ENCODE results near the gene KRT83.
A peak's percentile ranks its signal among the peaks of the same experiment; 100 is the strongest.
"Not testable (repeated sequence)": the region's sequence is repeated elsewhere in the genome, so short reads cannot be mapped to it uniquely, and the experiment has no call there.

KRT83 gene

DNA sequence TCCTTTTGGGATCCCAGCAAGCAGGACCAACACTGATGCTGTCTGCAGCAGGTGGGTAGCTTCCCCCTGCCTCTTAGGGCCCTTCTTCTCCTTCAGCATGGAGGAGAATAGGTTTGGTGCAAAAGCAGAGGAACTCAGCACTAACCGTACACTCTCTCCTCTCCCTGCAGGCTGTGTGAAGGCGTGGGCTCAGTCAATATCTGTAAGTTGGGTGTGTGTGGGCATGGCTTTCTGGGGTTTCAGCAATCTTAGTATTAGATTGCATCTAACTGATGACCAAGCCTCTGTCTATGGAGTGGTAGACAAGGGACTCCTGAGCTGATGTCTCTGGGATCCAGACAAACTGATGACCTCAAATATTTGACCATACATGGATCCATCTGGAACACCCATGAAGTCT lies 31.8 kb upstream of the KRT83 start:
- no peak for DNase-seq

DNA sequence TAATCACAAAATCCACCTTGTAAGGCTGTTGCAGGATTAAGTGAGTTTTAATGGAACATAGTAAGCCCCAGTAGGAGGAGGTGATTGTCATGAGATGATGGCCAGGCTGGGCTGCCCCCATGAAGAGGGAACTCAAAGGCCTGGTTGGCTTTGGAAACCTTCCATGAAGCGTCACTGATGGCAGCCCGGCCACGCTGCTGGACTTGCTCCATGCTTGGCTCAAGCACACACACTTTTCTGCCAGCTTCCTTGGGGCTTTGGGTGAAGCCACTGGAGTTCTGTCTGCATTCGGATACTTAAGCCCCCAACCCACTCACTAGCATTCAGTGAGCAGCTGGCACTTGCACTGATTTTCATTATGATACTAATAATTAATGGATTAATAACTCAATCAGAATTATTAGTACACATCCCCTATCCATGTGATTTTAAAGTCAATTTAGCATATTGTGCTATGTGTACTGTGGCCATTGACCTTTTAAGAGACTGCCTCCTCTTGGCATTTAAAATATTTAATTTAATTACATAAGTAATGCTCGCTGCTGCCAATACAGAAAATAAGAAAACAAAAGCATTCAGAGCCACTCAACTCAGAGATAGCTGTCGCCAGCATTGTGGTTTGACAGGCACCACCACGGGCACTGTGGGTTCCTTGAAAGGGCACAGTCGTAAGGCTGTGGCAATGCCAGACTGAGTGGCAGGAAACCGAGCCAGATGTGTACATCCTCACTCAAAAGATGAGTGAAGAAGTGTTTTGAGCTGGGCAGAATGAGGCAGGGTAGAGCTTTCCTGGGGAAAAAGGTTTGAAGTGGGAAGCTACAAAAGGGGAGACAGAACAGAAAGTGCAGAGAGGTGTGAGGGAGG lies 30.2 kb upstream of the KRT83 start:
- DNase-seq: peak; percentile 22

DNA sequence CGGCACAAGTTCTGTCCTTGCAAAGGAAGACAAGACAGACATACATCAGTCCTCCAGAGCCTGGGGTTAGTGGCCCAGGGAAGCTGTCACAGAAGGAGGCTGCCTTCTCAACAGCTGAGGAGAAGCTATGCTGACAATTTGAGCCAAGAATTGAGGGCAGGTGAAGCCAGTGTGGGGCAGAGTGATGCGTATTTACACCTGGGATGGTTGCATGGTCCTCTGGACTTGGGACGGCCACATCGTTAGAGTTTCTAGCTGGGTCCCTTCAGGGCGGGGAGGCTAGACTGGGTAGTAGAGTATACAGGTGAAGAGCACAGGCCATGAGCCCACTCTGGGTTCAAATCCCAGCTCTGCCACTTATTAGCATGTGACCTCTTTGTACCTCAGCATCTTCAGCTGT lies 29.6 kb upstream of the KRT83 start:
- no peak for DNase-seq

- no peak for DNase-seq
Measured at GRCh38 chr12:52350021-52350620, 28.9 kb upstream of the KRT83 start.

- no peak for DNase-seq
Measured at GRCh38 chr12:52349196-52349595, 28.0 kb upstream of the KRT83 start.

- DNase-seq: no peak
Measured at GRCh38 chr12:52347551-52348510, 26.6 kb upstream of the KRT83 start.

GRCh38 chr12:52347016-52347415 lies 25.8 kb upstream of the KRT83 start:
- DNase-seq: no peak

GRCh38 chr12:52346593-52346992 lies 25.4 kb upstream of the KRT83 start:
- DNase-seq: no peak

GRCh38 chr12:52345041-52345440 lies 23.8 kb upstream of the KRT83 start:
- DNase-seq: not testable (repeated sequence)

- no peak for DNase-seq
Measured at GRCh38 chr12:52344111-52344510, 22.9 kb upstream of the KRT83 start.

GRCh38 chr12:52343550-52343949 lies 22.4 kb upstream of the KRT83 start:
- DNase-seq: no peak

- DNase-seq: no peak
Measured at GRCh38 chr12:52342781-52343490, 21.7 kb upstream of the KRT83 start.

GRCh38 chr12:52341066-52341580 lies 19.9 kb upstream of the KRT83 start:
- no peak for DNase-seq

- DNase-seq: no peak
Measured at GRCh38 chr12:52338241-52338960, 17.2 kb upstream of the KRT83 start.

DNA sequence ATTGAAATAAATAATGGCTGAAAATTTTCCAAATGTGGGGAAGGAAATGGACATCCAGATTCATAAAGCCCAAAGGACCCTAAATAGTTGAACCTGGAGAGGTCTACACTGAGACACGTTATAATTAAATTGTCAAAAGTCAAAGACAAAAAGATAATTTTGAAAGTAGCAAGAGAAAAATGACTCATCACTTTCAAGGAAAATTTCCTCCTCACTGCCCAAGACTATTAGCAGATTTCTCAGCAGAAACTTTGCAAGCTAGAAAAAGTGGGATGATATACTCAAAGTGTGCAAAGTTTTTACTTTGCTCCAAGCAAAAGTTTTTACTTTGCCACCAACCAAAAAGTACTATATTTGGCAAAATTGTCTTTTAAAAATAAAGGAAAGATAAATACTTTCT lies 15.9 kb upstream of the KRT83 start:
- no peak for DNase-seq

DNA sequence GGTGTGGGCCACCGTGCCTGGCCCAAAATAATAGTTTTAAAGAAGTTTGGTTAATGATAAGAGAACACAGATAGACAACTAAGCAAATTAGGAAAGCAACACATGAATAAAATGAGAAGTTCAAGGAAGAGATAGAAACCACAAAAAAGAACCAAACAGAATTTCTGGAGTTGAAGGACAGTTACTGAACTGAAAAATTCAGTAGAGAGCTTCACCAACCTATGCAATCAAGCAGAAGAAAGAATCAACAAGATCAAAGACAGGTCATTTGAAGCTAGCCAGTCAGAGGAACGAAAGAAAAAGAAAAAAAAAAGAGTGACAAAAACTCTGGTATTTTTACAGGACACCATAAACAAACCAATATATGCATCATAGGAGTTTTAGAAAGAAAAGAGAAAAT lies 15.4 kb upstream of the KRT83 start:
- DNase-seq: no peak

DNA sequence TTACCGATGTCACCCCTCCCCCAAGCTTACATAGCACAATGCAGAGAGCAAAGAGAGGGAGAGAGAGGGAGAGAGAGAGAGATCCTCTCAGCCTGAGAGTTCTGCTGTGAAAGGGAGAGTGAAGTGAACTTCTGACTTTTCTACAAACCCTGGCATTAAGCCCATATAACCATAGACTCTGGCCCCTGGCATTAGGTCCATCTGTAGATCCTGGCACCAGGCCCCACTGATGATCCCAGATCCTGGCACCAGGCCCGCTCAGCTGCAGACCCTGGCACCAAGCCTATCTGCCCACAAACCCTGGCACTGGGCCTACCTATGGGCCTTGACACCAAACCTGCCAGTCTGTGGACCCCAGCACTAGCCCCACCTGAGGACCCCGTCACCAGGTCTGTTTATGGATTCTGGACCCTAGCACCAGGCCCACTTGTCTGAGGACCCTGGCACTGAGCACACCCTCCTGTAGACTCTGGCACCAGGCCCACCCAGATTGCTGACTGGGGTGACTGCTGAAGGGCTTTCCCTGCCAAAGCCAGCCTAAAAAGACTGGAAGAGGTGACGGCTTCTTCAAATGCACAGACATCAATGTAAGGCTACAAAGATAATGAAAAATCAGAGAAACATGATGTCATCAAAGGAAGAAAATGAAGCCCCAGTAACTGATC lies 14.5 kb upstream of the KRT83 start:
- no peak for DNase-seq

DNA sequence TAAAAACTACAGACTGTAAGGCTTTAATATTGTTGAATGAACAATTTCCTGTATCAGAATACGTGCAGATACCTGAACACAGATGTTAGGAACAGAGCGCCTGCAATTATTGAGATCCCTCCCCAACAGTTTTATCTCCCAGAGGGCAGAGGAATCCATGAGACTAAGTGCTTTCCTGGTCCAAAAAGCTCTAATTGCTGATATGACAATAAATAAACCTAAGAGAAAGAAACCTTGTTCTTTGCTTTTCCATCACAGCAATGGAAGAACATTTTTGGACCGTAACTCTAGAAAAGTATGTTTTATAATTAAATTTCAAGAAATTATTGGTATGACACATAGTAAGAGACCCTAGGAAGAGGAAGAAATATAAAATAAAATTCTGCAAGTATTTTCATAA lies 13.0 kb upstream of the KRT83 start:
- no peak for DNase-seq

- DNase-seq: no peak
Measured at GRCh38 chr12:52333321-52333720, 12.1 kb upstream of the KRT83 start.

DNA sequence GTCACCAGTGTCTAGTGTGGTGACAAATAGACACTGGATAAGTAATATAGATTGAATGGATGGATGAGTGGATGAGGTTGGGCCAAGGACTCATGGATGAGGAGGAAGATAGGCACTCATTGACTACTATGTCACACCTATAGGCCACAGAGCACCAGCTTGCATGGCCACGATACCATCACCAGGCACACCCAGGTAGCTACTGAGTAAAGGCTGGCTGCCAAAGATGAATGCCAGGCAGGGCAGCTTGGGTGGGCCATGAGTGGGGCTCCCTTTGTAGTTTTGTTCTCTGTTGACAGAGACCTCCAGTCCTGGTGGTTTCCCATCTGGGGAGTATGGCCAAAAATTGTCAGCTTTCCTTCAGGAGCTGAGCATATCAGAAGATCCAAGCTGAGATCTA lies 11.2 kb upstream of the KRT83 start:
- DNase-seq: no peak

DNA sequence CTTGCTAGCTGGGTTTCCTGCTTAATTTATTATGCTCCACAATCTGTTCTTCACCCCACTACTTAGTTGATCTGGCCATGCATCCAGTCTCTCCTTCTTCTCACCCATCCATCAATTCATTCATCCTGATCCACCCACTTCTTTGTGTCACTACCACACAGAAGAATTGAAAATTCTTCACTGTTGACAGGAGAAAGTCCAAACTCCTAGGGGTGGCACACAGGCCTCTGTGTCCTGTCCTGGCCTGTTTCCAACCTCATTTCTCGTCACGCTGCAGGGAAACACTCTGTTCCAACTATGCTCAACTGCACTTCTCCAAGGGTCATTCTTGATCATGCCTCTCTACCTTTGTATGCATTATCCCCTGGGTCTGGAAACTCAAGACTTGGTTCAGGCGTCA lies 10.6 kb upstream of the KRT83 start:
- no peak for DNase-seq
